B cell (primary cell): Measurements from ENCODE around the gene INA. TPM values are rescaled to one million over a fixed set of nuclear protein-coding genes. Genes with fewer than 3 reads are reported as not detected.

Experiments used
- ATAC-seq: fragments of 200-7000 bp; cut with Tn5 transposase; one replicate; pipeline ENCODE4 v1.10.0; 2021; ENCODE audit warnings: low read depth, mild to moderate bottlenecking, moderate number of reproducible peaks, moderate library complexity
- CTCF ChIA-PET: fragments of 350-600 bp; sonication (Branson Sonifier 250); formaldehyde crosslinking; loops from one replicate; lab custom pipeline; 2021; ENCODE audit warnings: antibody characterized with exemption, inconsistent platforms; lab: Charles Lee
- POLR2A ChIA-PET: fragments of 350-600 bp; sonication (Branson Sonifier 250); formaldehyde crosslinking; loops from one replicate; lab custom pipeline; 2021; ENCODE audit warnings: antibody characterized with exemption; lab: Charles Lee
- DNase-seq: peaks from one replicate; pipeline ENCODE4 v3.0.0; 2013
- H2AFZ ChIP-seq: 2 replicates; pipeline ENCODE4 v1.6.1; 2012; ENCODE audit warnings: mild to moderate bottlenecking, low read depth, low read length; ENCODE audit not compliant: insufficient read depth, poor library complexity, severe bottlenecking
- H3K27ac ChIP-seq, 2 donors: 1 replicate in 1 of 2; 2 replicates in 1 of 2; pipeline ENCODE4 v1.5.1; 2012 to 2013; ENCODE audit warnings: low read length in 2 of 2, mild to moderate bottlenecking in 2 of 2, moderate library complexity in 1 of 2
- H3K27me3 ChIP-seq, 4 experiments: fragments of 200-600 bp in 1 of 4; sonication (generic) in 1 of 4; replicated peaks in 1 of 4; 1 replicate in 2 of 4; 2 replicates in 2 of 4; pipeline versions ENCODE4 v1.6.1 to v1.7.0; 2013 to 2016; ENCODE audit warnings: low read length in 3 of 4, mild to moderate bottlenecking in 2 of 4, mixed read lengths in 1 of 4, moderate library complexity in 1 of 4; ENCODE audit not compliant: insufficient read depth in 4 of 4, control insufficient read depth in 3 of 4; ENCODE audit errors: control extremely low read depth in 1 of 4
- H3K36me3 ChIP-seq, 2 experiments: replicated peaks in 1 of 2; 1 replicate in 1 of 2; 2 replicates in 1 of 2; pipeline versions ENCODE4 v1.6.1 to v1.7.1; 2013; ENCODE audit warnings: low read length in 1 of 2; ENCODE audit not compliant: insufficient read depth in 2 of 2, control insufficient read depth in 1 of 2; ENCODE audit errors: control extremely low read depth in 1 of 2, extremely low read depth in 1 of 2
- H3K4me1 ChIP-seq, 2 donors: fragments of 200-600 bp in 1 of 2; sonication (generic) in 1 of 2; 1 replicate in 1 of 2; 2 replicates in 1 of 2; pipeline versions ENCODE4 v1.5.1 to v1.6.1; 2013 to 2017; ENCODE audit warnings: low read length in 2 of 2; ENCODE audit not compliant: control insufficient read depth in 2 of 2, insufficient read depth in 2 of 2
- H3K4me2 ChIP-seq: replicated peaks from 2 replicates; pipeline ENCODE3; 2012; ENCODE audit warnings: mild to moderate bottlenecking, low read depth, low read length; ENCODE audit not compliant: poor library complexity, severe bottlenecking
- H3K4me3 ChIP-seq, 5 experiments: fragments of 200-600 bp in 1 of 5; sonication (generic) in 1 of 5; 1 replicate in 3 of 5; 2 replicates in 2 of 5; pipeline versions ENCODE4 v1.5.1 to v1.7.0; 2011 to 2016; ENCODE audit warnings: low read length in 4 of 5, mild to moderate bottlenecking in 4 of 5, low read depth in 2 of 5, control low read depth in 1 of 5, moderate library complexity in 1 of 5; ENCODE audit not compliant: insufficient read depth in 1 of 5; ENCODE audit errors: control extremely low read depth in 1 of 5, extremely low read depth in 1 of 5
- H3K79me2 ChIP-seq: fragments of 200-600 bp; sonication (generic); one replicate; pipeline ENCODE4 v1.6.0; 2016; ENCODE audit warnings: low read length; ENCODE audit not compliant: control insufficient read depth, insufficient read depth
- H3K9ac ChIP-seq: fragments of 200-600 bp; sonication (generic); 2 replicates; pipeline ENCODE4 v1.6.1; 2017; ENCODE audit warnings: mild to moderate bottlenecking, low read length, moderate library complexity
- H3K9me3 ChIP-seq, 3 donors: one replicate each; pipeline versions ENCODE4 v1.6.1 to v1.7.1; 2013; ENCODE audit warnings: low read length in 2 of 3; ENCODE audit not compliant: control insufficient read depth in 2 of 3, insufficient read depth in 1 of 3; ENCODE audit errors: control extremely low read depth in 1 of 3
- H4K20me1 ChIP-seq: 2 replicates; pipeline ENCODE4 v1.6.0; 2012; ENCODE audit warnings: mild to moderate bottlenecking, low read length; ENCODE audit not compliant: insufficient read depth, control insufficient read depth, poor library complexity, severe bottlenecking
- H3K27ac Mint-ChIP-seq: one replicate; pipeline ENCODE4 v1.8.0; 2021; ENCODE audit warnings: mixed read lengths
- H3K27me3 Mint-ChIP-seq: one replicate; pipeline ENCODE4 v1.8.0; 2021; ENCODE audit warnings: mixed read lengths
- H3K4me1 Mint-ChIP-seq: one replicate; pipeline ENCODE4 v1.8.0; 2021; ENCODE audit warnings: mixed read lengths
- H3K4me3 Mint-ChIP-seq: one replicate; pipeline ENCODE4 v1.8.0; 2021; ENCODE audit warnings: mixed read lengths
- H3K9me3 Mint-ChIP-seq: one replicate; pipeline ENCODE4 v1.8.0; 2022; ENCODE audit warnings: mixed read lengths; ENCODE audit not compliant: insufficient read depth
- CTCF ChIP-seq: fragments of 200-600 bp; IDR thresholded peaks from one replicate; pipeline ENCODE4 v1.8.0; 2022; ENCODE audit warnings: antibody characterized with exemption, mild to moderate bottlenecking
- EZH2 ChIP-seq: IDR thresholded peaks from 2 replicates; pipeline ENCODE4 v1.6.1; 2012; ENCODE audit warnings: borderline replicate concordance, low read depth, mild to moderate bottlenecking, moderate library complexity, low read length; ENCODE audit not compliant: insufficient read depth, poor library complexity, severe bottlenecking
- whole genome bisulfite sequencing: methylation state at CpG from one replicate; pipeline ENCODE4 v1.1.5; 2013; ENCODE audit warnings: missing lambda C conversion rate; ENCODE audit not compliant: insufficient coverage; 5-methylcytosine and 5-hydroxymethylcytosine counted together
- intact Hi-C: fragments of 100-400 bp; cut with micrococcal nuclease; formaldehyde crosslinking; loops from one replicate; pipeline ENCODE4 v1.10.0; 2022
- polyA plus RNA-seq: library from polyadenylated mRNA; depleted of rRNA; stranded (reverse); fragments of >200 nt; gene quantifications from 2 replicates; pipeline ENCODE4 v1.2.3, GENCODE V29; 2012
- total RNA-seq, 2 donors: library from RNA; stranded (reverse); fragments of 120-200 nt in 1 of 2; gene quantifications; 1 replicate in 1 of 2; 2 replicates in 1 of 2; pipeline versions ENCODE4 v1.2.3 to v1.2.4, GENCODE V29; 2013 to 2022

Gene INA
- total and polyA plus RNA-seq, 2 donors (not counting 1 experiment from before 2014, with no cell fraction given), result 0.03 TPM; not detected in 1

- no peak overlapping the region for H3K4me2 ChIP-seq
- Mint-ChIP-seq H3K27ac (no peak overlapping the region), H3K27me3 (no peaks in the 10 kb centered on the region), H3K4me1 (peaks cover 25% of the 10 kb centered on the region), H3K9me3 (no peaks in the 10 kb centered on the region), H3K4me3 (no peak overlapping the region)
- ATAC-seq (no peak), DNase-seq (no peak)
- no peak overlapping the region for H3K27ac ChIP-seq
- no peak overlapping the region for H3K9ac ChIP-seq
- no peak for TF ChIP-seq EZH2
- TF ChIP-seq CTCF, result no peak
- no peaks in the 10 kb centered on the region for H3K27me3 ChIP-seq
- no peaks in the 10 kb centered on the region for H3K79me2 ChIP-seq
- H3K9me3 ChIP-seq, result no peaks in the 10 kb centered on the region
- no peaks in the 10 kb centered on the region for H3K36me3 ChIP-seq
- no peak overlapping the region for H3K4me3 ChIP-seq
- ChIA-PET CTCF (interaction anchor here (0.7 to 12.5 kb wide), 5 partner anchors 11 to 976 kb away, joined by 3 to 151 read pairs (median 4); partner anchors contain the start of gene CNNM2), POLR2A (no interaction called here)
- WGBS, result 95% methylated on average over 10 of the region's 11 CpGs
- peaks cover 18 to 21% of the 10 kb centered on the region in 2 donors for H3K4me1 ChIP-seq
- no peak overlapping the region for H2AFZ ChIP-seq
- intact Hi-C loops, result no loop called here
- no peaks in the 10 kb centered on the region for H4K20me1 ChIP-seq
Measured at GRCh38 chr10:103238506-103239252, 38.3 kb upstream of the INA start.

- H3K9ac ChIP-seq, result no peak overlapping the region
- Mint-ChIP-seq H3K4me1 (peaks cover 23% of the 10 kb centered on the region), H3K9me3 (no peaks in the 10 kb centered on the region), H3K4me3 (peak overlapping the region; percentile 34), H3K27me3 (no peaks in the 10 kb centered on the region), H3K27ac (no peak overlapping the region)
- WGBS, result 32% methylated on average over 4 of the region's 7 CpGs
- H3K4me3 ChIP-seq, result no peak overlapping the region
- ChIA-PET POLR2A (no interaction called here), CTCF (interaction anchor here (0.7 to 12.5 kb wide), 5 partner anchors 13 to 405 kb away, joined by 3 to 151 read pairs (median 5); partner anchors contain the start of genes CNNM2 and CYP17A1)
- H3K4me2 ChIP-seq, result peak overlapping the region; percentile 30
- DNase-seq, result peak; percentile 39
- ATAC-seq, result no peak
- no peaks in the 10 kb centered on the region for H3K9me3 ChIP-seq
- TF ChIP-seq EZH2 (no peak), CTCF (no peak)
- H3K27me3 ChIP-seq, result peaks cover 0 to 3% (median 0%) of the 10 kb centered on the region in 4 experiments
- H2AFZ ChIP-seq, result peak overlapping the region; percentile 61
- intact Hi-C loops, result no loop called here
- no peaks in the 10 kb centered on the region for H3K36me3 ChIP-seq
- H3K4me1 ChIP-seq, result peaks cover 18 to 26% of the 10 kb centered on the region in 2 donors
- no peaks in the 10 kb centered on the region for H4K20me1 ChIP-seq
- no peaks in the 10 kb centered on the region for H3K79me2 ChIP-seq
- H3K27ac ChIP-seq, result no peak overlapping the region
Measured at GRCh38 chr10:103241262-103242011, 35.5 kb upstream of the INA start.
